PFSK-1 (cell line): ENCODE results near the gene SPNS1.

Experiments used
- FOXP2 ChIP-seq: optimal IDR thresholded peaks from 2 replicates; pipeline ENCODE3; 2011; ENCODE audit warnings: borderline replicate concordance, control low read depth, inconsistent platforms; ENCODE audit not compliant: insufficient read depth; ENCODE audit errors: extremely low read length, extremely low read depth
- POLR2AphosphoS5 ChIP-seq: IDR thresholded peaks from 2 replicates; pipeline ENCODE4 v1.6.1; 2012; ENCODE audit warnings: low read depth, mild to moderate bottlenecking, control low read depth, low read length, moderate library complexity
- REST ChIP-seq, 2 experiments: IDR thresholded peaks; 2 replicates each; pipeline versions ENCODE4 v1.6.1 to v1.8.0; 2011 to 2012; ENCODE audit warnings: low read depth in 2 of 2, low read length in 2 of 2, control low read depth in 1 of 2, inconsistent platforms in 1 of 2, mild to moderate bottlenecking in 1 of 2, moderate library complexity in 1 of 2; ENCODE audit not compliant: insufficient read depth in 1 of 2
- SIN3A ChIP-seq: IDR thresholded peaks from 2 replicates; pipeline ENCODE4 v1.6.1; 2012; ENCODE audit warnings: mild to moderate bottlenecking, low read length, moderate library complexity, borderline replicate concordance; ENCODE audit not compliant: insufficient read depth
- TAF1 ChIP-seq: IDR thresholded peaks from 2 replicates; pipeline ENCODE4 v1.6.1; 2012; ENCODE audit warnings: low read length, control low read depth, borderline replicate concordance; ENCODE audit not compliant: insufficient read depth

The SPNS1 gene

GRCh38 chr16:29022196-29022595 is 47.6 kb downstream of the SPNS1 start:
- no peak for TF ChIP-seq TAF1
- no peak for TF ChIP-seq REST (IDR thresholded peaks at IDR 0.05; ENCODE audit: insufficient read depth in 1 of 2, low read depth in 2 of 2, low read length in 2 of 2)
- no peak for TF ChIP-seq SIN3A
- TF ChIP-seq FOXP2, result no peak
- TF ChIP-seq POLR2AphosphoS5, result no peak

- TF ChIP-seq FOXP2, result no peak
- no peak for TF ChIP-seq POLR2AphosphoS5
- no peak for TF ChIP-seq REST (IDR thresholded peaks at IDR 0.05; ENCODE audit: insufficient read depth in 1 of 2, low read depth in 2 of 2, low read length in 2 of 2)
- no peak for TF ChIP-seq SIN3A
- TF ChIP-seq TAF1, result no peak
Observed at GRCh38 chr16:29023279-29024277, 49.0 kb downstream of the SPNS1 start.

GRCh38 chr16:29024278-29024677 is 49.7 kb downstream of the SPNS1 start:
- TF ChIP-seq FOXP2 (no peak), REST (IDR thresholded peaks at IDR 0.05; ENCODE audit: insufficient read depth in 1 of 2, low read depth in 2 of 2, low read length in 2 of 2) (no peak), TAF1 (no peak), POLR2AphosphoS5 (no peak), SIN3A (no peak)

- no peak for TF ChIP-seq REST (IDR thresholded peaks at IDR 0.05; ENCODE audit: insufficient read depth in 1 of 2, low read depth in 2 of 2, low read length in 2 of 2)
- TF ChIP-seq POLR2AphosphoS5, result no peak
- TF ChIP-seq SIN3A, result no peak
- TF ChIP-seq FOXP2, result no peak
- no peak for TF ChIP-seq TAF1
Observed at GRCh38 chr16:29025218-29025617, 50.6 kb downstream of the SPNS1 start.
